Peyer's patch (tissue), 4 donors: Measurements from ENCODE around the gene ITGAL.

ENCODE experiments used
- POLR2A ChIP-seq, 2 donors: fragments of 450-650 bp; IDR thresholded peaks; one replicate each; pipeline ENCODE4 v1.5.1; 2017; ENCODE audit warnings: antibody characterized with exemption in 2 of 2, mild to moderate bottlenecking in 2 of 2, moderate library complexity in 2 of 2
- TF ChIP-seq, protein P1 (sequence below), 6 experiments: fragments of 450-650 bp in 4 of 6; fragments of 200-600 bp in 2 of 6; sonication (generic) in 1 of 6; IDR thresholded peaks; one replicate each; pipeline ENCODE4 v1.5.1; 2017 to 2019; ENCODE audit warnings: antibody characterized with exemption in 6 of 6, mild to moderate bottlenecking in 3 of 6, moderate library complexity in 1 of 6

GRCh38 chr16:30553393-30553899, 80.9 kb downstream of the ITGAL start:
- TF ChIP-seq, protein P1, sequence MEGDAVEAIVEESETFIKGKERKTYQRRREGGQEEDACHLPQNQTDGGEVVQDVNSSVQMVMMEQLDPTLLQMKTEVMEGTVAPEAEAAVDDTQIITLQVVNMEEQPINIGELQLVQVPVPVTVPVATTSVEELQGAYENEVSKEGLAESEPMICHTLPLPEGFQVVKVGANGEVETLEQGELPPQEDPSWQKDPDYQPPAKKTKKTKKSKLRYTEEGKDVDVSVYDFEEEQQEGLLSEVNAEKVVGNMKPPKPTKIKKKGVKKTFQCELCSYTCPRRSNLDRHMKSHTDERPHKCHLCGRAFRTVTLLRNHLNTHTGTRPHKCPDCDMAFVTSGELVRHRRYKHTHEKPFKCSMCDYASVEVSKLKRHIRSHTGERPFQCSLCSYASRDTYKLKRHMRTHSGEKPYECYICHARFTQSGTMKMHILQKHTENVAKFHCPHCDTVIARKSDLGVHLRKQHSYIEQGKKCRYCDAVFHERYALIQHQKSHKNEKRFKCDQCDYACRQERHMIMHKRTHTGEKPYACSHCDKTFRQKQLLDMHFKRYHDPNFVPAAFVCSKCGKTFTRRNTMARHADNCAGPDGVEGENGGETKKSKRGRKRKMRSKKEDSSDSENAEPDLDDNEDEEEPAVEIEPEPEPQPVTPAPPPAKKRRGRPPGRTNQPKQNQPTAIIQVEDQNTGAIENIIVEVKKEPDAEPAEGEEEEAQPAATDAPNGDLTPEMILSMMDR (IDR thresholded peaks at IDR 0.05): no peak
- no peak for TF ChIP-seq POLR2A (IDR thresholded peaks at IDR 0.05)
